Bronchial epithelial cell (primary cell): Measurements from ENCODE around the gene ARL16. TPM values are rescaled to one million over a fixed set of nuclear protein-coding genes. Genes with fewer than 3 reads are reported as not detected.

Source experiments
- DNase-seq: peaks from one replicate; pipeline ENCODE4 v3.0.0-alpha.2; 2010; ENCODE audit warnings: low read depth
- FAIRE-seq: peaks from 2 replicates; lab custom pipeline; 2011; peaks lifted over from hg19 to GRCh38; lab: Jason Lieb, UNC
- H3K27me3 ChIP-seq: 2 replicates; pipeline ENCODE4 v1.5.1; 2011; ENCODE audit warnings: low read length; ENCODE audit not compliant: control insufficient read depth, insufficient read depth
- H3K36me3 ChIP-seq: 2 replicates; pipeline ENCODE4 v1.5.1; 2011; ENCODE audit warnings: low read length; ENCODE audit not compliant: control insufficient read depth, insufficient read depth
- H3K4me3 ChIP-seq: 2 replicates; pipeline ENCODE4 v1.5.1; 2011; ENCODE audit warnings: mild to moderate bottlenecking, low read depth, low read length, control low read depth
- total RNA-seq: library from RNA; depleted of rRNA; stranded (reverse); fragments of >200 nt; gene quantifications from 2 replicates; pipeline ENCODE4 v1.2.1, GENCODE V29; 2014
- TF ChIP-seq, protein P1 (sequence below): IDR thresholded peaks from 2 replicates; pipeline ENCODE4 v1.5.1; 2011; ENCODE audit warnings: mild to moderate bottlenecking, moderate library complexity, low read length, control low read depth, inconsistent platforms; ENCODE audit not compliant: insufficient read depth, severe bottlenecking

ARL16 gene
- total RNA-seq, 1 donor from 2014 or later = 25.8 TPM

DNA sequence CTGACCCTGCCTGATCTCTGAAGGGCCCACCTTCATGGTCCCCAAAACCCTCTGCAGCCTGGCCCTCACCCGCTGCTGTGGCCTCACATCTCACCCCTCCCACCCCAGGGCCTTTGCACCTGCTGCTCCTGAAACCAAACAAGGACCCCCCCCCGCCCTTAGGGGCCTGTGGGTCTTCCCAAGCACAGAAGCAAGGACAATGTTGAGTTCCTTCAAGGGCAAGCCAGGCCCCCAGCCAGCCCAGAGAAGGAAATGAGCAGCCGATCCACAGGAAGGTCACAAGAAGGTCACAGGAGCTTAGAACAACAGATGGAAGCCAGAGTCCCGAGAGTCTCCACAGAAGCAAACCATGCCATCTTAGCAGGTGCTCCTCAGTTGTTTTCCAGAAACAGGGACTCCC is 26.8 kb downstream of the ARL16 start:
- H3K27me3 ChIP-seq = no peaks in the 10 kb centered on the region
- DNase-seq = no peak
- no peak for FAIRE-seq
- TF ChIP-seq, protein P1, sequence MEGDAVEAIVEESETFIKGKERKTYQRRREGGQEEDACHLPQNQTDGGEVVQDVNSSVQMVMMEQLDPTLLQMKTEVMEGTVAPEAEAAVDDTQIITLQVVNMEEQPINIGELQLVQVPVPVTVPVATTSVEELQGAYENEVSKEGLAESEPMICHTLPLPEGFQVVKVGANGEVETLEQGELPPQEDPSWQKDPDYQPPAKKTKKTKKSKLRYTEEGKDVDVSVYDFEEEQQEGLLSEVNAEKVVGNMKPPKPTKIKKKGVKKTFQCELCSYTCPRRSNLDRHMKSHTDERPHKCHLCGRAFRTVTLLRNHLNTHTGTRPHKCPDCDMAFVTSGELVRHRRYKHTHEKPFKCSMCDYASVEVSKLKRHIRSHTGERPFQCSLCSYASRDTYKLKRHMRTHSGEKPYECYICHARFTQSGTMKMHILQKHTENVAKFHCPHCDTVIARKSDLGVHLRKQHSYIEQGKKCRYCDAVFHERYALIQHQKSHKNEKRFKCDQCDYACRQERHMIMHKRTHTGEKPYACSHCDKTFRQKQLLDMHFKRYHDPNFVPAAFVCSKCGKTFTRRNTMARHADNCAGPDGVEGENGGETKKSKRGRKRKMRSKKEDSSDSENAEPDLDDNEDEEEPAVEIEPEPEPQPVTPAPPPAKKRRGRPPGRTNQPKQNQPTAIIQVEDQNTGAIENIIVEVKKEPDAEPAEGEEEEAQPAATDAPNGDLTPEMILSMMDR = no peak
- no peak overlapping the region for H3K4me3 ChIP-seq
- H3K36me3 ChIP-seq = no peaks in the 10 kb centered on the region

DNA sequence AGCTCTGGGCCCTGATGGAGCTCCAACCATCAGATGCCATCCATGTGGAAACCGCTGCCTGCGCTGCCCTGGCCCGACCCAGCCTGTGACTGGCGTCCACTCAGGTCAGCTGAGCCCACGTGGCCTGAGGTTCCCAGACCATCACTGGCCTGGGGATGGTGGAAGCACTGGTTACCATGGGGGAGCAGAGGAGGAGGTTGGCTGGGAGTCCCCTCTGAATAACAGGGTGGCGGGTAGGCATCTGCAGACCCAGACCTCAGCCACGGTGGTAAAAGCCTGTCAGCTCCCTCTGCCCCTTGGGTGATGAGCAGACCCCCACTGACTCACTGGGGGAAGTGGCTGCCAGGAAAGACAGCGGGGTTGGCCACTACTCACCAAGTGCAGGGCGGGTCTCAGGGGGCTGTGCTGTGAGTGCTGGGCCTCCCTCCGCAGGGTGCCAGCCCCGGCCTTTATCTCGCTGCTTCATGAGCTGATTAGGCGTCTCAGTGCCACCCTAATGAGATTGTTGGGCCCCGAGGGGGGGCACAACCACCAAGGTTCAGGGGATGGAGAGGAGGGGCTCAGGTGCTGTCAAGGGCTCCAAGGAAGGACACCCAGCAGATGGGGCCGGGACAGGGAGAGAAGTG is 27.4 kb downstream of the ARL16 start, which contains the start of gene PDE6G:
TSS of gene PDE6G (minus strand) at position 425 of the 626 bp plus-strand sequence. CDS start 3,237 bp downstream, outside the sequence.
- Histone ChIP-seq H3K4me3 (no peak within 1 kb of the TSS), H3K36me3 (no peaks in the 10 kb centered on the region), H3K27me3 (no peaks in the 10 kb centered on the region)
- TF ChIP-seq, protein P1 = no peak
- DNase-seq = no peak
- no peak for FAIRE-seq

DNA sequence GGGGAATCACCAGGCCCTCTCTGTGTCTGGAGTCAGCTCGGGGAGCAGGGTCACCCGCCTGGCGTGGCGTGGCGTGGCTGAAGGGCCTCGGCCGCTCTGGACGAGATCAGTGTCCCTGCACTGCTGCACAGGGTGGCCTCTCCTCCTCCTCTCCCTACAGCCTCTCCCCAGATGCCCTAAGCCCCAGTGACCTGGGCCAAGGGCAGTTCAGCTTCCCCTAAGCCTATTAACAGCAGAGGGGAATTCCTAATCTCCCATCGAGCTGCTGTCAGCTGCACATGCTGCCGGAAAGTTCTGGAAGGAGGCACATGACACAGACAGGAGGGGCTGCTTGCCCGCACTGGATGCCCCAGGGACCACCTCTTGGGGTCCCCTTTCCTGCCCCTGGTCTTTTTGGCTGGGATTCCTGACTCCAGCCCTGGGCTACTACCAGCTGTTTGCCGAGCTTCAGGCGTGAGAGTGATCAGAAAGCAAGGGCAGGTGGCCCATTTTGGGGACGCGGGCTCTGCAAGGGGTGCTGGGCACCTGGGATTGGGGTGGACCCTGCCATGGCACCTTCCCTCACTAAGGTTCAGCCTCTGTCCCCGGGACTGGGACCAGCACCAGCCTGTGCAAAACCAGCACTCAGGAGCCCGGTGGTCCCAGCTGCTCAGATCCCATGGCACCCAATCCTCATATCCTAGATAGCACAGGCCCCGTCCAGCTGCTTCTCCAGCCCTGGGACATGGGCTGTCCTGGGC is 28.0 kb downstream of the ARL16 start:
- no peak overlapping the region for H3K4me3 ChIP-seq
- DNase-seq (no peak), FAIRE-seq (no peak)
- no peaks in the 10 kb centered on the region for H3K36me3 ChIP-seq
- H3K27me3 ChIP-seq = no peaks in the 10 kb centered on the region
- TF ChIP-seq, protein P1 = no peak

DNA sequence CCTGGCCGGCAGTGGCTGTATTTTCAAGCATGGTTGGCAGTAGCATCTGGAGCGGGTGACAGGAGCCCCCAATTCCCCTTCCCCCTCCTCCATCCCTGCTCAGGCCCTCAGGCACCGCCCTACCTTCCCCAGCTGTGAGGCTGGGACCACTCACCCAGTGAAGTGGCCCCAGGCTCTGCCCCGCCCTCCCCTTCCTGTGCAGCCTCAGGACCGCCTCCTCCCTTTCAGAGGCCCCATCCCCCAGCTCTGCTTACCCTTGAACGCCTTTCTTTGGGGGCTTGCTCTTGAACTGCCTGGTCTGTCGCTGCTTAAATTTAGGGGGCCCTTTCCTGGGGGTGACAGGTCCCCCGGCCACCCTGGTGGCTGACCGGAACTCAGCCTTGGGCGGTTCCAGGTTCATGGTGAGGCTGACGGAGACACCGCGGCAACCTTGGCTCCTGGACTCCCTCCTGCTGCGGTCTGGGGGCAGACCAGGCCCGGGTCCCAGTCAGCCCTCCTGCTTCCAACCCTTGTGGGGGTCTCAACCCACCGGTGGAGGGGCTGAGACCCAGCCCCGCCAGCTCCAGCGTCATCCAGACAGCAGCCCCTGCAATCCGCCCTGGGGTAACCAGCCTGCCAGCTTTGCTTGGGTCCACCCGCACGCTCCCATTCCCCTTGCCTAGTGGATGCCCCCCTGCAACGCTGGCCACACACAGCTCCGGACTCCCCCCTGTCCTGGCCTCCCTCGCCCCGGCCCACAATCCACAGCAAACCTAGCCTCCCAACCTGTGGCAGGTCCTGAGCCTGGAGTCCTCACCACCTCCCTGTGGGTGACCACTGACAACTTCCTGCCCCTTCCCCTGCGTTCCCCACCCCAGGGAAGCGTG is 30.5 kb downstream of the ARL16 start:
- Histone ChIP-seq H3K36me3 (no peaks in the 10 kb centered on the region), H3K27me3 (peaks cover 5% of the 10 kb centered on the region), H3K4me3 (no peak overlapping the region)
- no peak for DNase-seq
- FAIRE-seq = no peak
- TF ChIP-seq, protein P1 = no peak

DNA sequence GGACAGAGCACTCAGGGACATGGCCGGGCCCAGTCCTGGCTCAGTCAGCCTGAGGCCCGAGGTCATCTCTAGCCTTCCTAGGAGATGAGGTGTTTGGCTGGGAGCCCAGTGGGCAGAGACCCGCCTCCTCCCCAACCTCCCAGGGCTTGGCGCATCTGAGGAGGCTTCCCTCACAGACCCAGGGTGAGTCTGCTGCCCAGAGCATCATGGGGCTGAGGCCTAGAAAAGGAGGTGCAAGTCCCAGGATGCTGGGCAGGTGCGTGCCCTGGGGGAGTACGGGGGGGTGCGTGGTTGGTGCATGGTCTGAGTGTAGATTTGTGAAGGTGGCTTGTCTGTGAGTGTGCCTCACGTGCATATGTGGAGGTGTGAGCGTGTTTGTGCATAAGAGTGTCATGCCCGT is 31.9 kb downstream of the ARL16 start:
- Histone ChIP-seq H3K36me3 (no peaks in the 10 kb centered on the region), H3K4me3 (no peak overlapping the region), H3K27me3 (peaks cover 9% of the 10 kb centered on the region)
- TF ChIP-seq, protein P1 = no peak
- DNase-seq (peak; percentile 33), FAIRE-seq (no peak)
